ENCODE measurements around the gene GLT6D1.

The GLT6D1 gene

GRCh38 chr9:135582966-135583687, 56.2 kb downstream of the GLT6D1 start:
- no peak for DNase-seq

DNA sequence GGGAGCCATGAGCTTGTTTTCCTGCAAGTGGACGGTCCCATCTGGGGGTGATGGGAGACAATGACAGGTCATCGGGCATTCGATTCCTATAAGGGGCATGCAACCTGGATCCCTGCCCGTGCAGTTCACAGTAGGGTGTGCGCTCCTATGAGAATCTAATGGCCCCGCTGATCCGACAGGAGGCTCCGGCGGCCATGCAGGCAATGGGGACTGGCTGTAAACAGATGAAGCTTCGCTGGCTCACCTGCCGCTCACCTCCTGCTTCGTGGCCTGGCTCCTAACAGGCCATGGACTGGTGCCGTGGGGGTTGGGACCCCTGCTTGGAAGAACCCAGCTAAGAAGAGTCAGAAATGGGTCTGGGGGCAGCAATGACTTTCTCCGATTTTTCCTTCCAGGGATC, 56.8 kb downstream of the GLT6D1 start:
- DNase-seq: no peak

GRCh38 chr9:135581636-135582426, 57.5 kb downstream of the GLT6D1 start:
- no peak for DNase-seq

DNA sequence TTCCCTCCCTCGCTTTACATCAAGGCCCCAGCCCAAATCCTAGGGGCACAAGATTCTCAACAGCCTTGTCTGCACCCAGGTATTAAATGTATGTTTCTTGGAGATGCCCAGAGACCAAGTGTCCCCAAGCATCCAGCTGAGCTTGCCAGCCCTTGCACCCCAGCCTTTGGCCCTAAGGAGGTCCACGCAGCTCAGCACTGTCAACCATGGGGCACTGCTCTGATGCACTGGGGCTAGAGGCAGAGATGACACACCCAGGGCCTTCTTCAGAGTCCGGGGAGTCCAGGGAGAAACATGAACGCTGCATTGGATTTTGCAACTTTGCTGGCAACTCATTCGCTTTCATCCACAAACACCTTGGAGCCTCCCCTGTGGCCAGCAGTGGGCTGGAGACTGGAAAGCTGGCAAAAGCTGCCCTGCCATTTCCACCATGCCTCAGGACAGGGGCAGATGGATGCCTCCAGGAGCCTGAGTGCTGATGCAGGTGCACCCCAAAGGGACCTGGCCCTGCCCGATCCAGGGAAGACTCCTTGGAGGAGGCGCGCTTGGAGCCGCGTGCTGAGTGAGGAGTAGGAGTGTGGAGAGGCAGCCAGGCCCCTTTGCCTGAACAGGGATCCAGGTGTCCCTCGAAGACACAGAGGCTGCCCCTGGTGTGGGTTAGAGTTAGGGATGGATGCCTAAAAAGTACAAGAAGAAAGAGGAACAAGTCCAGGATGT, 58.5 kb downstream of the GLT6D1 start:
- DNase-seq: no peak

GRCh38 chr9:135579889-135580660, 59.3 kb downstream of the GLT6D1 start:
- no peak for DNase-seq

DNA sequence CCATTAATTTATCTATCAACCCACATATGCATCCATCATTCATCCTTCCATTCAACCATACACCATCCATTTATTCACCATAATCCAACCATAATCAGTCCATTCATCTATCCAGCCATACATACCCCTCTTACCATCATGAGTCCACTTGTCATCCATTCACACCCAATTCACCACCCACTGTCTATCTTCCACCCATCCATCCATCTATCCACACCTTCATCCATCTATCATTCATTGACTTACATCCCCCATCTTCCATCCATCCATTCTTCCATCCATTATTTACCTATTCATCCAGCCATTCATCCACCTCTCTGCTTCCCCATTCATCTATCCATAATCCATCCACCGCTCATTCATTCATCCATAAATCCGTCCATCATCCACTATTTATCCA, 60.0 kb downstream of the GLT6D1 start:
- no peak for DNase-seq

DNA sequence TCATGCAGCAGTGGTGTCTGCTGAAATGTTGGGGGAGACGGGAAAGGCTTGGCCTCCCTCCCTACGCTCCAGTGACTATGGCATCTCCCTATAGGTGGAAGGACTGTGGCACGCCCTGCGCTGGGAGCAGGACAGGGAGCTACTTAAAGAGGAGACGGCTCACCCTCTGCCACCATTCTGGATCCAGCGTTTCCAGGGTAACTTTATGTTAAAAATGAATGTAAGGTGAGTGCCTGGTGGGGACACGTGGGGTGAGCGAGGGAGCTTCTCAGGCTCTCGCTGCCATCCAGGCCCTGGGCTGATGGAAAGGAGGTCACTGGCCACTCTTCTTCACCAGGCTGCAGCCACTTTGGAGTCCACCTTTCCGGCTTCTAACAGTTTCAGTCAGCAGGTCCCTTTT, 62.1 kb downstream of the GLT6D1 start:
- no peak for DNase-seq

DNA sequence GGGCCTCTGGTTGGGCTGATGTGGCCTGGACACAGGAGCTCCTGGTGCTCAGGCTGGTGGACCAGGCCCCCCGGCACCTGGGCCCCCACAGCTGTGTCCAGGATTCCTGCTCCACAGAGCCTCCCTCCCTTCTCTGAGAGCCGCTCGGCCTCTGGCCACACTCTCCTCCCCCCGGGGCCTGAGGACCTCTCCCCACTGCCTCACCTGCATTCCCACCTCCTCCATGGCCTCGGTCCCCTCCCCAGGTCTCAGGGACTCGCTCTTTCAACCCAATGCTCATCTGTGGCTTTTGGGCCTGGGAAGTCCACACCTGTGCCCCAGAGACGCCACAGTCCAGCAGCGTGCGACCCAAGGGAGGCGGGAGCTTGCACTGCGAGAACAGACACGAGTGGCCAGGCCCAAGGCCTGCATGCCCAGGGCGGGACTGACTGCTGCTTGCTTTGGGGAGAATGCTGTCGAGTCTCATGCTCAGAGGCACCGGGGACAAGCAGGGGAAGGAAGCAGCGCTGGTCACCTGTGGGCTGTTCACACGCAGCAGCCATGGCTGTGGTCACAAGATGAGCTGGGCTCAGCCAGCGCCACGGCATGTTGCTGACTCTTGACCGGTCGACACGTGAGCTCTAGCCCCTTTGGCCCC, 63.2 kb downstream of the GLT6D1 start:
- DNase-seq: no peak

DNA sequence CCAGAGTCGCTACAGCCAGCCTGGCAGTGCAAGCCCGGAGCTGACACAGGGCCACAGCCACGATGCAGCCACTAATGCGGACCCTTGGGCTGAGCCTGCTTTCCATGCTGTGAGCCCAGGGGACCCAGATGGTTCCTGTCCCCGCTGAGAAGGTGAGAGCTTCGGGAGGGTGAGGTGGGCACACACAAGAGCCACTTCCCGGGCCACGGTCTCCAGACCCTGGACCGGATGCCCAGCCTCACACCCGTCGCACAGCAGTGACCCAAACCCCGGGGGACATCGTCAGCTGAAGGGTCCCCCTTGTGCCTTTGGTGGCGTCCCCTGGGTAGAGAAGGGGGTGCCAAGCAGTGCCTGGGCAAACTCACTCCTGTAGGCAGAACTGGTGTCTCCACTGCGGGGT, 64.4 kb downstream of the GLT6D1 start:
- DNase-seq: no peak

- DNase-seq: no peak
Observed at GRCh38 chr9:135574331-135574730, 65.0 kb downstream of the GLT6D1 start.

Measured in activated CD8-positive, alpha-beta memory T cell treated with anti-CD3 and anti-CD28 coated beads, Interleukin-2, amount 50 U/mL, for 4 hours (primary cell).